ENCODE measurements around the gene VPS25. TPM values are rescaled to one million over a fixed set of nuclear protein-coding genes. Genes with fewer than 3 reads are reported as not detected.
"Not testable (repeated sequence)": the region's sequence is repeated elsewhere in the genome, so short reads cannot be mapped to it uniquely, and the experiment has no call there.

VPS25 gene
- total RNA-seq, 1 experiment from 2014 or later: 34.3 TPM

DNA sequence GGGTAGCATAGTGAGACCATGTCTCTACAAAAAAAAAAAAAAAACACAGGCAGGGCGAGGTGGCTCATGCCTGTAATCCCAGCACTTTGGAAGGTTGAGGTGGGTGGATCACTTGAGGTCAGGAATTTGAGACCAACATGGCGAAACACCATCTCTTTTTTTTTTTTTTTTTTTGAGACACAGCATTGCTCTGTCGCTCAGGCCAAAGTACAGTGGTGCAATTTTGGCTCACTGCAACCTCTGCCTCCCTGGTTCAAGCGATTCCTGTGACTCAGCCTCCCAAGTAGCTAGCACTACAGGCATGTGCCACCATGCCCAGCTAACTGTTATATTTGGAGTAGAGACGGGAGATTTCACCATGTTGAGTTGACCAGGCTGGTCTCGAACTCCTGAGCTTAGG, 7.1 kb upstream of the VPS25 start:
- CTCF ChIA-PET: no interaction called here
- TF ChIP-seq, protein P1, sequence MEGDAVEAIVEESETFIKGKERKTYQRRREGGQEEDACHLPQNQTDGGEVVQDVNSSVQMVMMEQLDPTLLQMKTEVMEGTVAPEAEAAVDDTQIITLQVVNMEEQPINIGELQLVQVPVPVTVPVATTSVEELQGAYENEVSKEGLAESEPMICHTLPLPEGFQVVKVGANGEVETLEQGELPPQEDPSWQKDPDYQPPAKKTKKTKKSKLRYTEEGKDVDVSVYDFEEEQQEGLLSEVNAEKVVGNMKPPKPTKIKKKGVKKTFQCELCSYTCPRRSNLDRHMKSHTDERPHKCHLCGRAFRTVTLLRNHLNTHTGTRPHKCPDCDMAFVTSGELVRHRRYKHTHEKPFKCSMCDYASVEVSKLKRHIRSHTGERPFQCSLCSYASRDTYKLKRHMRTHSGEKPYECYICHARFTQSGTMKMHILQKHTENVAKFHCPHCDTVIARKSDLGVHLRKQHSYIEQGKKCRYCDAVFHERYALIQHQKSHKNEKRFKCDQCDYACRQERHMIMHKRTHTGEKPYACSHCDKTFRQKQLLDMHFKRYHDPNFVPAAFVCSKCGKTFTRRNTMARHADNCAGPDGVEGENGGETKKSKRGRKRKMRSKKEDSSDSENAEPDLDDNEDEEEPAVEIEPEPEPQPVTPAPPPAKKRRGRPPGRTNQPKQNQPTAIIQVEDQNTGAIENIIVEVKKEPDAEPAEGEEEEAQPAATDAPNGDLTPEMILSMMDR (conservative IDR thresholded peaks at IDR 0.05; ENCODE audit: low read depth, low read length): no peak
- no peak for TF ChIP-seq EZH2 (IDR thresholded peaks at IDR 0.05; ENCODE audit: borderline replicate concordance, low read depth, low read length, poor library complexity, severe bottlenecking)
- no peaks in the 10 kb centered on the region for H3K36me3 ChIP-seq (ENCODE audit: insufficient read depth, low read length, poor library complexity, severe bottlenecking)
- POLR2A ChIA-PET (ENCODE audit: low non-redundant PET): no interaction called here
- intact Hi-C loops (cut with micrococcal nuclease; ENCODE audit: unreplicated experiment): no loop called here
- H3K27me3 ChIP-seq (replicated peaks; ENCODE audit: insufficient read depth, low read depth, low read length, poor library complexity): no peaks in the 10 kb centered on the region
- no peak overlapping the region for H3K27ac ChIP-seq (ENCODE audit: low read depth, low read length, poor library complexity, severe bottlenecking)
- DNase-seq (ENCODE audit: low spot score): no peak
- no peaks in the 10 kb centered on the region for H3K9me3 ChIP-seq (ENCODE audit: low read depth, low read length, poor library complexity, severe bottlenecking)
- no TSS peak for BruUV-seq (replicated peaks)
- no peak overlapping the region for H3K4me3 ChIP-seq (ENCODE audit: low read depth, low read length, poor library complexity, severe bottlenecking)
- H3K4me1 ChIP-seq (ENCODE audit: insufficient read depth, low read length, poor library complexity, severe bottlenecking): no peaks in the 10 kb centered on the region

DNA sequence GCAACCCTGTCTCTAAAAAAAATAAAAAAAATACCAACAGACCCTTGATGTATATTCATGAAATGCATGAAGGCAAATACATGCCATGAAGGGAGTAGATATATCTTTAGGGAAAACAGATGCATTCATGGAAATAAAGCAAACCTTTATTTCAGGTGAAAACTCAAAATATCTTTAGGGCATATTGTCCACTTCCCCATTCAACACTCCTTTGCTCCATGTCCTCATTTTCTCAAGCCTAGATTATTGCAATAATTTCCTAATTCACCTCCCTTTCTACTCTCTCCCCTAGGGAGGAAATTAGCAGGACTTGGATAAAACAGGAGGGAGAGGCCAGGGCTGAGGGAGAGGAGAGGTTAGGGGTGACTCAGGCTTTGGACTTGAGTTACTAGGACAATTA, 5.7 kb upstream of the VPS25 start:
- H3K4me3 ChIP-seq (ENCODE audit: low read depth, low read length, poor library complexity, severe bottlenecking): no peak overlapping the region
- H3K27ac ChIP-seq (ENCODE audit: low read depth, low read length, poor library complexity, severe bottlenecking): no peak overlapping the region
- ChIA-PET POLR2A (ENCODE audit: low non-redundant PET) (no interaction called here), CTCF (no interaction called here)
- TF ChIP-seq, protein P1 (conservative IDR thresholded peaks at IDR 0.05; ENCODE audit: low read depth, low read length): no peak
- TF ChIP-seq EZH2 (IDR thresholded peaks at IDR 0.05; ENCODE audit: borderline replicate concordance, low read depth, low read length, poor library complexity, severe bottlenecking): no peak
- no peaks in the 10 kb centered on the region for H3K4me1 ChIP-seq (ENCODE audit: insufficient read depth, low read length, poor library complexity, severe bottlenecking)
- no peaks in the 10 kb centered on the region for H3K27me3 ChIP-seq (replicated peaks; ENCODE audit: insufficient read depth, low read depth, low read length, poor library complexity)
- no TSS peak for BruUV-seq (replicated peaks)
- H3K36me3 ChIP-seq (ENCODE audit: insufficient read depth, low read length, poor library complexity, severe bottlenecking): no peaks in the 10 kb centered on the region
- intact Hi-C loops (cut with micrococcal nuclease; ENCODE audit: unreplicated experiment): no loop called here
- DNase-seq (ENCODE audit: low spot score): no peak
- no peaks in the 10 kb centered on the region for H3K9me3 ChIP-seq (ENCODE audit: low read depth, low read length, poor library complexity, severe bottlenecking)

DNA sequence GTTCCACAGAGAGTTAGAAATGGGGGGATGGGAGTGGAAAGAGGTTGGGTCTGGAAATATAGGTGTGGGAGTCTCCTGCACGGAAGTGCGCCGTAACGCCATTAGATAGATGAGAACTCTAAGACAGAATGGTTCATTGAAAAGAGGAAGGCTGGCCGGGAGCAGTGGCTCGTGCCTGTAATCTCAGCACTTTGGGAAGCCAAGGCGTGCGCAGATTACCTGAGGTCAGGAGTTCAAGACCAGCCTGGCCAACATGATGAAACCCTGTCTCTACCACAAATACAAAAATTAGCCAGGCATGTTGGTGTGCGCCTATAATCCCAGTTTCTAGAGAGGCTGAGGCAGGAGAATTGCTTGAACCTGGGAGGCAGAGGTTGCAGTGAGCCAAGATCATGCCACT, 5.2 kb upstream of the VPS25 start:
- H3K4me1 ChIP-seq (ENCODE audit: insufficient read depth, low read length, poor library complexity, severe bottlenecking); H3K36me3 ChIP-seq (ENCODE audit: insufficient read depth, low read length, poor library complexity, severe bottlenecking); H3K9me3 ChIP-seq (ENCODE audit: low read depth, low read length, poor library complexity, severe bottlenecking); DNase-seq (ENCODE audit: low spot score); H3K4me3 ChIP-seq (ENCODE audit: low read depth, low read length, poor library complexity, severe bottlenecking); H3K27me3 ChIP-seq (replicated peaks; ENCODE audit: insufficient read depth, low read depth, low read length, poor library complexity); POLR2A ChIA-PET (ENCODE audit: low non-redundant PET); CTCF ChIA-PET; BruUV-seq (replicated peaks); H3K27ac ChIP-seq (ENCODE audit: low read depth, low read length, poor library complexity, severe bottlenecking); intact Hi-C loops (cut with micrococcal nuclease; ENCODE audit: unreplicated experiment): not testable (repeated sequence)

DNA sequence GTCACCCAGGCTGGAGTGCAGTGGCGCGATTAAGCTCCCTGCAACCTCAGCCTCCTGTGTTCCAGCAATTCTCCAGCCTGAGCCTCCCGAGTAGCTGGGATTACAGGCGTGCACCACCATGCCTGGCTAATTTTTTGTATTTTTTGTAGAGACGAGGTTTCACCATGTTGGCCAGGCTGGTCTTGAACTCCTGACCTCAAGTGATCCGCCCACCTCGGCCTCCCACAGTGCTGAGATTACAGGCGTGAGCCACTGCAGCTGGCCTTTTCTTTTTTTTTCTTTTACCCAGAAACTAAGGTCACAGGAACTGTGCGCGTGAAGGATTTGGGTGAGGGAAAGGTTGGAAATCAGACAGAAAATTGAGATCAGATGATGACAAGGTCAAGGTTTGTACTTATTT, 3.3 kb upstream of the VPS25 start:
- POLR2A ChIA-PET (ENCODE audit: low non-redundant PET); H3K4me1 ChIP-seq (ENCODE audit: insufficient read depth, low read length, poor library complexity, severe bottlenecking); CTCF ChIA-PET; H3K27me3 ChIP-seq (replicated peaks; ENCODE audit: insufficient read depth, low read depth, low read length, poor library complexity); intact Hi-C loops (cut with micrococcal nuclease; ENCODE audit: unreplicated experiment); BruUV-seq (replicated peaks); H3K4me3 ChIP-seq (ENCODE audit: low read depth, low read length, poor library complexity, severe bottlenecking); H3K36me3 ChIP-seq (ENCODE audit: insufficient read depth, low read length, poor library complexity, severe bottlenecking); DNase-seq (ENCODE audit: low spot score); H3K9me3 ChIP-seq (ENCODE audit: low read depth, low read length, poor library complexity, severe bottlenecking); H3K27ac ChIP-seq (ENCODE audit: low read depth, low read length, poor library complexity, severe bottlenecking): not testable (repeated sequence)

Measured in A673 (cell line).